MCF 10A (cell line): ENCODE data around the gene PCK2. TPM values are rescaled to one million over a fixed set of nuclear protein-coding genes. Genes with fewer than 3 reads are reported as not detected.
A peak's percentile ranks its signal among the peaks of the same experiment; 100 is the strongest.

Experiments used
- BruUV-seq: library from RNA; stranded (reverse); fragments of 400-500 nt; replicated peaks from 2 replicates; lab custom pipeline; 2021; lab: Mats Ljungman, UMichigan
- CTCF ChIA-PET: fragments of 300-600 bp; sonication (Branson Sonifier 250); formaldehyde crosslinking; extraction: SDS; loops from one replicate; lab custom pipeline; 2021; ENCODE audit warnings: antibody characterized with exemption, inconsistent platforms; lab: Yijun Ruan, JAX
- POLR2A ChIA-PET: fragments of 300-600, 350-650 bp; sonication (Branson Sonifier 250); formaldehyde crosslinking; extraction: SDS; loops from one replicate; lab custom pipeline; 2020; ENCODE audit warnings: antibody characterized with exemption, inconsistent platforms; lab: Yijun Ruan, JAX
- DNase-seq: peaks from one replicate; pipeline ENCODE4 v3.0.0-alpha.2; 2018; ENCODE audit not compliant: unreplicated experiment
- H3K27ac Mint-ChIP-seq: one replicate; pipeline ENCODE4 v1.8.0; 2022; ENCODE audit warnings: mild to moderate bottlenecking, low read depth, mixed read lengths; ENCODE audit not compliant: unreplicated experiment
- H3K27me3 Mint-ChIP-seq: one replicate; pipeline ENCODE4 v1.8.0; 2022; ENCODE audit warnings: mixed read lengths; ENCODE audit not compliant: insufficient read depth, unreplicated experiment
- H3K36me3 Mint-ChIP-seq: one replicate; pipeline ENCODE4 v1.8.0; 2022; ENCODE audit warnings: mild to moderate bottlenecking, moderate library complexity, mixed read lengths; ENCODE audit not compliant: insufficient read depth, unreplicated experiment
- H3K4me1 Mint-ChIP-seq: one replicate; pipeline ENCODE4 v1.8.0; 2022; ENCODE audit warnings: mixed read lengths; ENCODE audit not compliant: insufficient read depth, unreplicated experiment
- H3K4me3 Mint-ChIP-seq: one replicate; pipeline ENCODE4 v1.8.0; 2022; ENCODE audit warnings: mild to moderate bottlenecking, moderate library complexity, mixed read lengths; ENCODE audit not compliant: unreplicated experiment
- H3K9me3 Mint-ChIP-seq: one replicate; pipeline ENCODE4 v1.8.0; 2022; ENCODE audit warnings: mixed read lengths; ENCODE audit not compliant: unreplicated experiment
- CTCF ChIP-seq: fragments of 200-600 bp; IDR thresholded peaks from one replicate; pipeline ENCODE4 v1.8.0; 2022; ENCODE audit warnings: antibody characterized with exemption, mild to moderate bottlenecking; ENCODE audit not compliant: unreplicated experiment
- intact Hi-C: fragments of 100-400 bp; cut with micrococcal nuclease; formaldehyde crosslinking; loops from 2 replicates; pipeline ENCODE4 v1.14.1; 2022
- total RNA-seq: library from RNA; stranded (reverse); gene quantifications from 2 replicates; pipeline ENCODE4 v1.2.3, GENCODE V29; 2022

PCK2 gene
- total RNA-seq, 1 experiment from 2014 or later, result 112 TPM

DNA sequence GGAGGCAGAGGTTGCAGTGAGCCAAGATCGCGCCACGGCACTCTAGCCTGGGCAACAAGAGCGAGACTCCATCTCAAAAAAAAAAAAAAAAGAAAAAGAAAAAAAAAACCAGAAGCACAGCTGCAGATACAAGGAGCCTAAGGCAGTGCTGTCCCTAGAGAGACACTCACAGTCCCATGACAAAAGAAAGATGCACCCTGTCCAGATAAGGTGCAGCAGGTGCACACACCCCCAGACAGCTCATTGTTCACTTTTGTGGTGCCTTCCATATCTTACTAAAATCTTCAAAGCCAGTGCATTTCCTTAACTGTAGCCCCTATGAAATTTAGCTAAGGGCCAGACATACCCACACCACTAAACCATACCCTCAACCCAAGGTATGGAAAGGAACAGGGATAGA, 28.3 kb downstream of the PCK2 start:
- no peak for DNase-seq
- no peaks in the 10 kb centered on the region for H3K4me1 Mint-ChIP-seq
- intact Hi-C loops, result no loop called here
- no peak overlapping the region for H3K4me3 Mint-ChIP-seq
- TF ChIP-seq CTCF, result no peak
- no peaks in the 10 kb centered on the region for H3K27me3 Mint-ChIP-seq
- no TSS peak for BruUV-seq
- H3K9me3 Mint-ChIP-seq, result no peaks in the 10 kb centered on the region
- ChIA-PET CTCF (no interaction called here), POLR2A (interaction anchor here (1.2 to 1.6 kb wide), 2 partner anchors 19 to 39 kb away, joined by 5 to 8 read pairs; partner anchors contain the start of genes EMC9 and IRF9)
- peaks cover 51% of the 10 kb centered on the region for H3K36me3 Mint-ChIP-seq
- no peak overlapping the region for H3K27ac Mint-ChIP-seq

GRCh38 chr14:24122898-24123297, 28.8 kb downstream of the PCK2 start:
- H3K36me3 Mint-ChIP-seq, result peaks cover 49% of the 10 kb centered on the region
- CTCF ChIA-PET, result interaction anchor here (0.5 kb wide), 1 partner anchor 744 kb away, joined by 4 read pairs; no protein-coding TSS in a partner anchor
- no peaks in the 10 kb centered on the region for H3K4me1 Mint-ChIP-seq
- no peak for TF ChIP-seq CTCF
- H3K27ac Mint-ChIP-seq, result no peak overlapping the region
- no peak for DNase-seq
- intact Hi-C loops, result no loop called here
- POLR2A ChIA-PET, result interaction anchor here (1.6 to 4.7 kb wide), 2 partner anchors 13 to 18 kb away, joined by 8 to 19 read pairs; partner anchors contain the start of genes EMC9 and PSME1
- H3K9me3 Mint-ChIP-seq, result no peaks in the 10 kb centered on the region
- no peak overlapping the region for H3K4me3 Mint-ChIP-seq
- BruUV-seq, result no TSS peak
- no peaks in the 10 kb centered on the region for H3K27me3 Mint-ChIP-seq

DNA sequence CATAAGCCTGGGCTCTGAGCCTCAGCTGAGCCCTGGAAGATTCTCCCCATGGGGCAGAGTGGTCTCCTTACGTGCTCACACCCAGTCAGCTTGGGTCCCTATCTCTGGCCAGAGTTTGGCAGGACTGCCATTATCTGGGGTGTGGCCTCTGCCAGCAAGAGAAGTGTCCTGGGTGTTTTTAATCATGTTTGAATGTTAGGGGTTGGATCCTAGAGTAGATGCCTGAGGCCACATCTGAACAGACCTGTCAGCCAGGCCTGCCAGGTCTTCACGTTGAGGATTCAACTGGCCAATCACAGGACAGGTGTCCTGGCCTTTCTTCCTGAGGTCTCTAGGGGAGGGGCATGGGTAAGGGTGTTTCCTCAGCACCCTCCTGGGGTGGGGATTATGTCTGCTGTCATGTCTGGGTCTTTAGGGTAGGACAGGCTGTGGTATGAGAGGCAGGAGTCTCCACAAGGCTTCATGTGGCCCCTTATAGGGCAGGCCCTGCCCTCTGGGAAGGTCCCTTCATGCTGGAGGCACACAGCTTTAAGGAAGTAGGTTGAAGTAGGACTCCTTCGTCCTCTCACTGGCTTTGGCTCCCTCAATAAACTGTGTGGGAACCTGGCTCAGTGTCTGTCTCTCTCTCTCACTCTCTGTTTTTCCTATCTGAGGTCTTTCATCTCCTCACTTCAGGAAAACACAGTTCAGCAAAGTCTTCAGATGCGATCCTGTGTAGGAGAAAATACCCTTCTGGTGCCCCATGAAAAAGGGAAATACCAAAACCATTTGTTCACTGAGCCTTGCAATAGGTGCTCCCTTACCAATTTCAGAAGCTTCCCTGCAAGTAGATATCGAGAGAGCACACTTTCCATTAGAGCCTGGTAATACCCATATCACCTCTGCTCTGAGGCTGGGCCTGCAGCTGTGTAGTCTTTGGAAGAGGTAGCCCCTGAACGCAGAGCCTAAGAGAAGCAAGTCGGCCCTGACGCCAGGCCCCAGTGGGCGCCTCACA, 29.6 kb downstream of the PCK2 start:
- H3K36me3 Mint-ChIP-seq, result peaks cover 41% of the 10 kb centered on the region
- TF ChIP-seq CTCF, result no peak
- H3K27me3 Mint-ChIP-seq, result no peaks in the 10 kb centered on the region
- H3K27ac Mint-ChIP-seq, result no peak overlapping the region
- no peaks in the 10 kb centered on the region for H3K4me1 Mint-ChIP-seq
- no peak for DNase-seq
- TSS peak; percentile 39 for BruUV-seq
- intact Hi-C loops, result no loop called here
- ChIA-PET CTCF (interaction anchor here (0.5 to 1.2 kb wide), 3 partner anchors 9 to 745 kb away, joined by 3 to 6 read pairs (median 4); partner anchors contain the start of genes DCAF11 and NRL), POLR2A (interaction anchor here (1.6 to 5.4 kb wide), 3 partner anchors 8 to 18 kb away, joined by 8 to 40 read pairs (median 19); partner anchors contain the start of genes DCAF11, EMC9, NRL and PSME1)
- H3K9me3 Mint-ChIP-seq, result no peaks in the 10 kb centered on the region
- no peak overlapping the region for H3K4me3 Mint-ChIP-seq

DNA sequence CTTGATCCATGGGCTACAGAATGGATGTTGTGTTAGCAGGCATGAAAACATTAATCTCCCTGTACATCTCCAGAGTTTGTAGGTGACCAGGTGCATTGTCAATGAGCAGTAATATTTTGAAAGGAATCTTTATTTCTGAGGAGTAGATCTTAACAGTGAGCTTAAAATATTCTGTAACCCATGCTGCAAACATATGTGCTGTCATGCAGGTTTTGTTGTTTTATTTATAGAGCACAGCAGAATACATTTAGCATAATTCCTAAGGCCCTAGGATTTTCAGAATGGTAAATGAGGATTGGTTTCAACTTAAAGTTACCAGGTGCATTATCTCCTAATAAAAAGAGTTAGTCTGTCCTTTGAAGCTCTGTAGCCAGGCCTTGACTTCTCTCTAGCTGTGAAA, 32.8 kb downstream of the PCK2 start:
- H3K36me3 Mint-ChIP-seq, result peaks cover 10% of the 10 kb centered on the region
- H3K27me3 Mint-ChIP-seq, result no peaks in the 10 kb centered on the region
- H3K9me3 Mint-ChIP-seq, result no peaks in the 10 kb centered on the region
- no peak overlapping the region for H3K4me3 Mint-ChIP-seq
- intact Hi-C loops, result no loop called here
- BruUV-seq, result no TSS peak
- H3K4me1 Mint-ChIP-seq, result peaks cover 4% of the 10 kb centered on the region
- ChIA-PET POLR2A (interaction anchor here (4.7 to 5.4 kb wide), 2 partner anchors 9 to 11 kb away, joined by 19 to 40 read pairs; partner anchors contain the start of genes DCAF11, NRL and PSME1), CTCF (interaction anchor here (0.9 to 1.2 kb wide), 2 partner anchors 27 to 181 kb away, joined by 3 read pairs; partner anchors contain the start of gene CIDEB)
- no peak overlapping the region for H3K27ac Mint-ChIP-seq
- TF ChIP-seq CTCF, result no peak
- no peak for DNase-seq
